ENCODE data around the gene C10orf95.

The C10orf95 gene

GRCh38 chr10:102432162-102432950 lies 19.0 kb downstream of the C10orf95 start, which contains the start of gene CUEDC2 (continued):
- TF ChIP-seq ZSCAN30 (tag by site-specific recombination; IDR thresholded peaks at IDR 0.05): peak; percentile 76
- TF ChIP-seq ZNF664 (tag by site-specific recombination; IDR thresholded peaks at IDR 0.05): no peak
- TF ChIP-seq ZNF404 (tag by site-specific recombination; IDR thresholded peaks at IDR 0.05): no peak
- 0 out of 2 replicates have a peak, but pooled peaks have one; percentile 46 for TF ChIP-seq ZNF10 (tag by site-specific recombination; IDR thresholded peaks at IDR 0.05)
- peak; percentile 67 for TF ChIP-seq GLIS1 (tag by site-specific recombination; IDR thresholded peaks at IDR 0.05)
- TF ChIP-seq HOXA7 (CRISPR knock-in tag; IDR thresholded peaks at IDR 0.05; ENCODE audit: borderline replicate concordance): no peak
- TF ChIP-seq, protein P1, sequence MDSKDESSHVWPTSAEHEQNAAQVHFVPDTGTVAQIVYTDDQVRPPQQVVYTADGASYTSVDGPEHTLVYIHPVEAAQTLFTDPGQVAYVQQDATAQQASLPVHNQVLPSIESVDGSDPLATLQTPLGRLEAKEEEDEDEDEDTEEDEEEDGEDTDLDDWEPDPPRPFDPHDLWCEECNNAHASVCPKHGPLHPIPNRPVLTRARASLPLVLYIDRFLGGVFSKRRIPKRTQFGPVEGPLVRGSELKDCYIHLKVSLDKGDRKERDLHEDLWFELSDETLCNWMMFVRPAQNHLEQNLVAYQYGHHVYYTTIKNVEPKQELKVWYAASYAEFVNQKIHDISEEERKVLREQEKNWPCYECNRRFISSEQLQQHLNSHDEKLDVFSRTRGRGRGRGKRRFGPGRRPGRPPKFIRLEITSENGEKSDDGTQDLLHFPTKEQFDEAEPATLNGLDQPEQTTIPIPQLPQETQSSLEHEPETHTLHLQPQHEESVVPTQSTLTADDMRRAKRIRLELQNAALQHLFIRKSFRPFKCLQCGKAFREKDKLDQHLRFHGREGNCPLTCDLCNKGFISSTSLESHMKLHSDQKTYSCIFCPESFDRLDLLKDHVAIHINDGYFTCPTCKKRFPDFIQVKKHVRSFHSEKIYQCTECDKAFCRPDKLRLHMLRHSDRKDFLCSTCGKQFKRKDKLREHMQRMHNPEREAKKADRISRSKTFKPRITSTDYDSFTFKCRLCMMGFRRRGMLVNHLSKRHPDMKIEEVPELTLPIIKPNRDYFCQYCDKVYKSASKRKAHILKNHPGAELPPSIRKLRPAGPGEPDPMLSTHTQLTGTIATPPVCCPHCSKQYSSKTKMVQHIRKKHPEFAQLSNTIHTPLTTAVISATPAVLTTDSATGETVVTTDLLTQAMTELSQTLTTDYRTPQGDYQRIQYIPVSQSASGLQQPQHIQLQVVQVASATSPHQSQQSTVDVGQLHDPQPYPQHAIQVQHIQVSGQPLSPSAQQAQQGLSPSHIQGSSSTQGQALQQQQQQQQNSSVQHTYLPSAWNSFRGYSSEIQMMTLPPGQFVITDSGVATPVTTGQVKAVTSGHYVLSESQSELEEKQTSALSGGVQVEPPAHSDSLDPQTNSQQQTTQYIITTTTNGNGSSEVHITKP (tag by site-specific recombination; IDR thresholded peaks at IDR 0.05): peak; percentile 93
- no peak for TF ChIP-seq ZNF169 (tag by site-specific recombination; IDR thresholded peaks at IDR 0.05)
- no peak for TF ChIP-seq ZNF837 (tag by site-specific recombination; IDR thresholded peaks at IDR 0.05)
- TF ChIP-seq PRDM6 (tag by site-specific recombination; IDR thresholded peaks at IDR 0.05): no peak
- no peak for TF ChIP-seq ZNF510 (tag by site-specific recombination; IDR thresholded peaks at IDR 0.05; ENCODE audit: insufficient replicate concordance)
- TF ChIP-seq, protein P2, sequence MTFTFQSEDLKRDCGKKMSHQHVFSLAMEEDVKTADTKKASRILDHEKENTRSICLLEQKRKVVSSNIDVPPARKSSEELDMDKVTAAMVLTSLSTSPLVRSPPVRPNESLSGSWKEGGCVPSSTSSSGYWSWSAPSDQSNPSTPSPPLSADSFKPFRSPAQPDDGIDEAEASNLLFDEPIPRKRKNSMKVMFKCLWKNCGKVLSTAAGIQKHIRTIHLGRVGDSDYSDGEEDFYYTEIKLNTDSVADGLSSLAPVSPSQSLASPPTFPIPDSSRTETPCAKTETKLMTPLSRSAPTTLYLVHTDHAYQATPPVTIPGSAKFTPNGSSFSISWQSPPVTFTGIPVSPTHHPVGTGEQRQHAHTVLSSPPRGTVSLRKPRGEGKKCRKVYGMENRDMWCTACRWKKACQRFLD (tag by site-specific recombination; IDR thresholded peaks at IDR 0.05): no peak
- peak; percentile 83 for TF ChIP-seq YY2 (tag by site-specific recombination; IDR thresholded peaks at IDR 0.05)
- TF ChIP-seq ZNF76 (tag by site-specific recombination; IDR thresholded peaks at IDR 0.05; ENCODE audit: borderline replicate concordance, low read depth): peak; percentile 93
- TF ChIP-seq ZBTB8A (tag by site-specific recombination; IDR thresholded peaks at IDR 0.05): peak; percentile 94
- no peak for TF ChIP-seq ZNF585B (tag by site-specific recombination; IDR thresholded peaks at IDR 0.05)
- TF ChIP-seq ZNF140 (tag by site-specific recombination; IDR thresholded peaks at IDR 0.05): no peak
- peak; percentile 87 for TF ChIP-seq ZEB2 (tag by site-specific recombination; IDR thresholded peaks at IDR 0.05)
- TF ChIP-seq, protein P3, sequence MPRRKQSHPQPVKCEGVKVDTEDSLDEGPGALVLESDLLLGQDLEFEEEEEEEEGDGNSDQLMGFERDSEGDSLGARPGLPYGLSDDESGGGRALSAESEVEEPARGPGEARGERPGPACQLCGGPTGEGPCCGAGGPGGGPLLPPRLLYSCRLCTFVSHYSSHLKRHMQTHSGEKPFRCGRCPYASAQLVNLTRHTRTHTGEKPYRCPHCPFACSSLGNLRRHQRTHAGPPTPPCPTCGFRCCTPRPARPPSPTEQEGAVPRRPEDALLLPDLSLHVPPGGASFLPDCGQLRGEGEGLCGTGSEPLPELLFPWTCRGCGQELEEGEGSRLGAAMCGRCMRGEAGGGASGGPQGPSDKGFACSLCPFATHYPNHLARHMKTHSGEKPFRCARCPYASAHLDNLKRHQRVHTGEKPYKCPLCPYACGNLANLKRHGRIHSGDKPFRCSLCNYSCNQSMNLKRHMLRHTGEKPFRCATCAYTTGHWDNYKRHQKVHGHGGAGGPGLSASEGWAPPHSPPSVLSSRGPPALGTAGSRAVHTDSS (tag by site-specific recombination; IDR thresholded peaks at IDR 0.05): no peak
- no peak for TF ChIP-seq GLI2 (tag by site-specific recombination; IDR thresholded peaks at IDR 0.05; ENCODE audit: borderline replicate concordance, low read depth)
- TF ChIP-seq, protein P4, sequence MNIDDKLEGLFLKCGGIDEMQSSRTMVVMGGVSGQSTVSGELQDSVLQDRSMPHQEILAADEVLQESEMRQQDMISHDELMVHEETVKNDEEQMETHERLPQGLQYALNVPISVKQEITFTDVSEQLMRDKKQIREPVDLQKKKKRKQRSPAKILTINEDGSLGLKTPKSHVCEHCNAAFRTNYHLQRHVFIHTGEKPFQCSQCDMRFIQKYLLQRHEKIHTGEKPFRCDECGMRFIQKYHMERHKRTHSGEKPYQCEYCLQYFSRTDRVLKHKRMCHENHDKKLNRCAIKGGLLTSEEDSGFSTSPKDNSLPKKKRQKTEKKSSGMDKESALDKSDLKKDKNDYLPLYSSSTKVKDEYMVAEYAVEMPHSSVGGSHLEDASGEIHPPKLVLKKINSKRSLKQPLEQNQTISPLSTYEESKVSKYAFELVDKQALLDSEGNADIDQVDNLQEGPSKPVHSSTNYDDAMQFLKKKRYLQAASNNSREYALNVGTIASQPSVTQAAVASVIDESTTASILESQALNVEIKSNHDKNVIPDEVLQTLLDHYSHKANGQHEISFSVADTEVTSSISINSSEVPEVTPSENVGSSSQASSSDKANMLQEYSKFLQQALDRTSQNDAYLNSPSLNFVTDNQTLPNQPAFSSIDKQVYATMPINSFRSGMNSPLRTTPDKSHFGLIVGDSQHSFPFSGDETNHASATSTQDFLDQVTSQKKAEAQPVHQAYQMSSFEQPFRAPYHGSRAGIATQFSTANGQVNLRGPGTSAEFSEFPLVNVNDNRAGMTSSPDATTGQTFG (tag by site-specific recombination; IDR thresholded peaks at IDR 0.05; ENCODE audit: borderline replicate concordance): no peak
- TF ChIP-seq ZNF701 (tag by site-specific recombination; IDR thresholded peaks at IDR 0.05): no peak
- TF ChIP-seq ZNF211 (tag by site-specific recombination; IDR thresholded peaks at IDR 0.05; ENCODE audit: low read depth): no peak
- TF ChIP-seq ZFP3 (tag by site-specific recombination; IDR thresholded peaks at IDR 0.05; ENCODE audit: low read depth): no peak
- no peak for TF ChIP-seq ZNF548 (tag by site-specific recombination; IDR thresholded peaks at IDR 0.05)
- TF ChIP-seq ZNF596 (tag by site-specific recombination; IDR thresholded peaks at IDR 0.05): peak; percentile 93
- TF ChIP-seq ZNF157 (tag by site-specific recombination; IDR thresholded peaks at IDR 0.05): no peak
- TF ChIP-seq ZNF529 (tag by site-specific recombination; IDR thresholded peaks at IDR 0.05; ENCODE audit: insufficient replicate concordance): no peak
- TF ChIP-seq ZNF571 (tag by site-specific recombination; IDR thresholded peaks at IDR 0.05): no peak
- TF ChIP-seq ZNF621 (tag by site-specific recombination; IDR thresholded peaks at IDR 0.05): no peak
- TF ChIP-seq SCRT2 (tag by site-specific recombination; IDR thresholded peaks at IDR 0.05): peak; percentile 53; the same call in 1 of the 2 replicates
